Smooth muscle cell (in vitro differentiated cells): ENCODE data around the gene L1CAM. TPM values are rescaled to one million over a fixed set of nuclear protein-coding genes. Genes with fewer than 3 reads are reported as not detected.

Experiments
- DNase-seq: peaks from one replicate; lab custom pipeline; 2025; ENCODE audit not compliant: unreplicated experiment; lab: John Stamatoyannopoulos, UW
- H2AFZ ChIP-seq: fragments of 200-600 bp; sonication (generic); 2 replicates; pipeline ENCODE4 v1.6.0; 2016; ENCODE audit warnings: antibody characterized with exemption, low read depth, mild to moderate bottlenecking
- H3F3A ChIP-seq: fragments of 200-600 bp; sonication (generic); 2 replicates; pipeline ENCODE4 v1.6.0; 2017; ENCODE audit warnings: antibody characterized with exemption, low read depth
- H3K27ac ChIP-seq: fragments of 200-600 bp; sonication (generic); 2 replicates; pipeline ENCODE4 v1.5.1; 2016; ENCODE audit warnings: low read depth, mild to moderate bottlenecking
- H3K27me3 ChIP-seq: fragments of 200-600 bp; sonication (generic); 2 replicates; pipeline ENCODE4 v1.6.1; 2016; ENCODE audit warnings: low read depth, mild to moderate bottlenecking
- H3K36me3 ChIP-seq: fragments of 200-600 bp; sonication (generic); 2 replicates; pipeline ENCODE4 v1.5.1; 2016; ENCODE audit warnings: low read depth
- H3K4me1 ChIP-seq: fragments of 200-600 bp; sonication (generic); 2 replicates; pipeline ENCODE4 v1.5.1; 2016; ENCODE audit warnings: low read depth
- H3K4me2 ChIP-seq: fragments of 200-600 bp; sonication (generic); 2 replicates; pipeline ENCODE4 v1.6.0; 2016; ENCODE audit warnings: mild to moderate bottlenecking
- H3K4me3 ChIP-seq: fragments of 200-600 bp; sonication (generic); 2 replicates; pipeline ENCODE4 v1.5.1; 2016; ENCODE audit warnings: mild to moderate bottlenecking
- H3K79me2 ChIP-seq: fragments of 200-600 bp; sonication (generic); 2 replicates; pipeline ENCODE4 v1.6.0; 2016; ENCODE audit warnings: low read depth, mild to moderate bottlenecking
- H3K9ac ChIP-seq: fragments of 200-600 bp; sonication (generic); 2 replicates; pipeline ENCODE4 v1.6.0; 2016; ENCODE audit warnings: low read depth
- H3K9me3 ChIP-seq: fragments of 200-600 bp; sonication (generic); replicated peaks from 2 replicates; pipeline ENCODE4 v1.5.1; 2016; ENCODE audit warnings: low read depth
- H4K20me1 ChIP-seq: fragments of 200-600 bp; sonication (generic); 2 replicates; pipeline ENCODE4 v1.6.0; 2016; ENCODE audit warnings: low read depth
- WGBS: methylation state at CpG from one replicate; pipeline ENCODE4 v1.1.7; 2016; ENCODE audit warnings: low lambda C conversion rate; 5-methylcytosine and 5-hydroxymethylcytosine counted together
- polyA plus RNA-seq: library from polyadenylated mRNA; unstranded; fragments of >200 nt; fragmentation: Nextera tagmentation; extraction: Ambion mirVana; gene quantifications from 2 replicates; pipeline ENCODE4 v1.2.1, GENCODE V29; 2016
- total RNA-seq: library from RNA; depleted of rRNA; stranded (reverse); fragments of >200 nt; gene quantifications from 2 replicates; pipeline ENCODE4 v1.2.3, GENCODE V29; 2014
- TF ChIP-seq, protein P1 (sequence below): fragments of 200-600 bp; sonication (generic); IDR thresholded peaks from 2 replicates; pipeline ENCODE4 v1.5.1; 2017; ENCODE audit warnings: borderline replicate concordance, mild to moderate bottlenecking, antibody characterized with exemption; ENCODE audit not compliant: insufficient read depth, poor library complexity, severe bottlenecking

L1CAM gene
- total and polyA plus RNA-seq, 2 experiments from 2014 or later = 27.2 to 68.7 TPM

DNA sequence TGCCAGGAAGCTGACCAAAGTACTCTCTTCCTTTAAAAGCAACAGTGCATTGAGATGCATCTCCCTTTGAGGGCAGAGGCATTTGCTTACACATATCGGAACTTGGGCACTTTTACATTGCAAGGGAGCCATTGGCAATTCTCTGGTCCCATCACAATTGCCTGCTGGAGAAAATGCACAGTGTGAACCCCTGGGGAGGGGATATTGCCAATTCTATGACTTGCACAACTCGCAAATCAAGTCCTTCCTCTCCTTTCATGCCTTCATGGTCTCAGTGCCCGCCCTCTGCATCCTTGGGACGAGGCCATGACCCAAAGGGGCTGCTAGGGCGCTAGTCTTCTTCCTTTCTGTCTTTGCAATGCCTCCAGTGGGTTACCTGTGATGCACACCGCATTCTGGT lies 40.8 kb downstream of the L1CAM start:
- Histone ChIP-seq H3K79me2 (no peaks in the 10 kb centered on the region), H3K36me3 (no peaks in the 10 kb centered on the region), H3K9ac (no peak overlapping the region), H3K27me3 (peaks cover 9% of the 10 kb centered on the region), H2AFZ (no peak overlapping the region), H3K4me2 (no peak overlapping the region), H3K27ac (no peak overlapping the region), H3F3A (no peaks in the 10 kb centered on the region), H3K4me1 (no peaks in the 10 kb centered on the region), H3K4me3 (no peak overlapping the region), H4K20me1 (no peaks in the 10 kb centered on the region), H3K9me3 (no peaks in the 10 kb centered on the region)
- TF ChIP-seq, protein P1, sequence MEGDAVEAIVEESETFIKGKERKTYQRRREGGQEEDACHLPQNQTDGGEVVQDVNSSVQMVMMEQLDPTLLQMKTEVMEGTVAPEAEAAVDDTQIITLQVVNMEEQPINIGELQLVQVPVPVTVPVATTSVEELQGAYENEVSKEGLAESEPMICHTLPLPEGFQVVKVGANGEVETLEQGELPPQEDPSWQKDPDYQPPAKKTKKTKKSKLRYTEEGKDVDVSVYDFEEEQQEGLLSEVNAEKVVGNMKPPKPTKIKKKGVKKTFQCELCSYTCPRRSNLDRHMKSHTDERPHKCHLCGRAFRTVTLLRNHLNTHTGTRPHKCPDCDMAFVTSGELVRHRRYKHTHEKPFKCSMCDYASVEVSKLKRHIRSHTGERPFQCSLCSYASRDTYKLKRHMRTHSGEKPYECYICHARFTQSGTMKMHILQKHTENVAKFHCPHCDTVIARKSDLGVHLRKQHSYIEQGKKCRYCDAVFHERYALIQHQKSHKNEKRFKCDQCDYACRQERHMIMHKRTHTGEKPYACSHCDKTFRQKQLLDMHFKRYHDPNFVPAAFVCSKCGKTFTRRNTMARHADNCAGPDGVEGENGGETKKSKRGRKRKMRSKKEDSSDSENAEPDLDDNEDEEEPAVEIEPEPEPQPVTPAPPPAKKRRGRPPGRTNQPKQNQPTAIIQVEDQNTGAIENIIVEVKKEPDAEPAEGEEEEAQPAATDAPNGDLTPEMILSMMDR = no peak
- DNase-seq = no peak
- WGBS = 30% methylated on average over 6 of the region's 6 CpGs

DNA sequence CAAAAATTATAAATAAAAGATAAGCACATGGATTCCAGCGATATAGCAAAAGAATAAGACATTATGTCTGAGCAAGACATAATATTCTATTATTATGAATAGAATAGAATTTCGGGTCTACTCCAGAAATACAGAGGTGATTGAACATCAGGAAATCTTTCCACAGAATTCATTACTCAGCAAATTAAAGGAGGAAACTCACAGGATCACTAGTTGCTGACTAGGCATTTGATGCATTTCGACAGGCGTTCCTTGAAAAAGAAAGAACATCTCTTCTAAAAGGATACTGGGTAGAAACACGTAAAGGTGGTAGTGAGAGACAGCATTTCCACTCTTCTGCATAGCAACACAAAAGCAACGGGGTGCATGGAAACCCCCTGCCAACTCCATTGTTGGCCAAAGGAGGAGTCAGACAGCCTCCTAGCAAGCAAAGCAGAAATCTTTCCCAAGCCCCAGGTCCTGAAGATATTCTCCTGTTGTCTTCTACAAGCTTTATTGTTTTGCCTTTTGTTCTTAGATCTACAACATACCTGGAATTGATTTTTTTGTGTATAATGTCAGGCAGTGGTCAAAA lies 41.4 kb downstream of the L1CAM start:
- WGBS = 48% methylated on average over 6 of the region's 6 CpGs

GRCh38 chrX:153836921-153837320 lies 49.1 kb downstream of the L1CAM start:
- WGBS = 89% methylated on average over 6 of the region's 6 CpGs
- TF ChIP-seq, protein P1 = no peak

More for the DNA sequence above, 41.4 kb downstream of the L1CAM start:
- Histone ChIP-seq H3K4me3 (no peak overlapping the region), H3K9me3 (no peaks in the 10 kb centered on the region), H3K27ac (no peak overlapping the region), H3K9ac (no peak overlapping the region), H4K20me1 (no peaks in the 10 kb centered on the region), H3K79me2 (no peaks in the 10 kb centered on the region), H3K27me3 (peaks cover 9% of the 10 kb centered on the region), H3K4me1 (no peaks in the 10 kb centered on the region), H2AFZ (no peak overlapping the region), H3K36me3 (no peaks in the 10 kb centered on the region), H3F3A (no peaks in the 10 kb centered on the region), H3K4me2 (no peak overlapping the region)
- TF ChIP-seq, protein P1 = no peak
- DNase-seq = no peak

DNA sequence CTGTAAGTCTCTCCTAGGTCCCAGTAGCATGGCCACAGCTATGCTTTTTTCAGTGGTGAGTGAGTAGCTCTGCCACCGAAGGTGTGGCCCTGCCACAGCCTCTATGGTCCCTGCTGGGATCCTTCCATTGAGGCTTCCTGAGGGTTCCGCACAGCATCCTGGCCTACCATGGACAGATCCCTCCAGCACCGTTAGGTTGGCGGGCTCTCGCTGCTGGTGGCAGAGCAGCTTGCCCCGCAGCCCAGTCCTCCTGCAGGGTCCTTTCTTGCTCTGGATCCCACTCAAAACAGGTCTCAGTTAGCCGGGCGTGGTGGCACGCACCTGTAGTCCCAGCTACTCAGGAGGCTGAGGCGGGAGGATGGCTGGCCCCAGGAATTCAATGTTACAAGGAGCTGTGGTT lies 53.2 kb downstream of the L1CAM start:
- no peak overlapping the region for H3K4me3 ChIP-seq
- no peaks in the 10 kb centered on the region for H3K79me2 ChIP-seq
- DNase-seq = no peak
- no peak overlapping the region for H2AFZ ChIP-seq
- no peak overlapping the region for H3K27ac ChIP-seq
- peaks cover 6% of the 10 kb centered on the region for H3K4me1 ChIP-seq
- H3F3A ChIP-seq = no peaks in the 10 kb centered on the region
- no peaks in the 10 kb centered on the region for H4K20me1 ChIP-seq
- 75% methylated on average over 9 of the region's 10 CpGs for WGBS
- no peak overlapping the region for H3K4me2 ChIP-seq
- TF ChIP-seq, protein P1 = no peak
- no peaks in the 10 kb centered on the region for H3K9me3 ChIP-seq
- no peak overlapping the region for H3K9ac ChIP-seq
- peaks cover 5% of the 10 kb centered on the region for H3K27me3 ChIP-seq
- no peaks in the 10 kb centered on the region for H3K36me3 ChIP-seq

More at GRCh38 chrX:153836921-153837320, 49.1 kb downstream of the L1CAM start:
- no peak overlapping the region for H3K27ac ChIP-seq
- H3K27me3 ChIP-seq = no peaks in the 10 kb centered on the region
- H3K79me2 ChIP-seq = no peaks in the 10 kb centered on the region
- H2AFZ ChIP-seq = no peak overlapping the region
- no peaks in the 10 kb centered on the region for H3F3A ChIP-seq
- no peak for DNase-seq
- H3K9ac ChIP-seq = no peak overlapping the region
- H3K4me2 ChIP-seq = no peak overlapping the region
- H3K9me3 ChIP-seq = no peaks in the 10 kb centered on the region
- H3K4me3 ChIP-seq = no peak overlapping the region
- H4K20me1 ChIP-seq = no peaks in the 10 kb centered on the region
- H3K36me3 ChIP-seq = no peaks in the 10 kb centered on the region
- H3K4me1 ChIP-seq = no peaks in the 10 kb centered on the region
